Spinal cord (tissue), 10 donors: ENCODE measurements around the gene ORC6. TPM values are rescaled to one million over a fixed set of nuclear protein-coding genes. Genes with fewer than 3 reads are reported as not detected.
"Not testable (repeated sequence)": the region's sequence is repeated elsewhere in the genome, so short reads cannot be mapped to it uniquely, and the experiment has no call there.

ENCODE experiments used
- DNase-seq, 6 donors: peaks; one replicate each; pipeline versions ENCODE4 v3.0.0 to v3.0.0-alpha.2; 2013 to 2015; ENCODE audit warnings: low spot score in 6 of 6, low read depth in 4 of 6
- H3K27ac ChIP-seq: one replicate; pipeline ENCODE4 v1.5.1; 2013; ENCODE audit warnings: low read depth, low read length, control low read depth
- H3K27me3 ChIP-seq: one replicate; pipeline ENCODE4 v1.6.1; 2013; ENCODE audit warnings: low read length; ENCODE audit not compliant: control insufficient read depth, insufficient read depth
- H3K36me3 ChIP-seq: one replicate; pipeline ENCODE4 v1.6.1; 2013; ENCODE audit warnings: low read length; ENCODE audit not compliant: control insufficient read depth, insufficient read depth
- H3K4me1 ChIP-seq: one replicate; pipeline ENCODE4 v1.6.1; 2013; ENCODE audit warnings: low read length; ENCODE audit not compliant: control insufficient read depth, insufficient read depth
- H3K4me3 ChIP-seq: one replicate; pipeline ENCODE4 v1.5.1; 2013; ENCODE audit warnings: low read depth, low read length, control low read depth
- H3K9me3 ChIP-seq: one replicate; pipeline ENCODE4 v1.6.1; 2013; ENCODE audit warnings: low read length; ENCODE audit not compliant: control insufficient read depth, insufficient read depth
- WGBS: methylation state at CpG from one replicate; pipeline ENCODE4 v1.1.5; 2013; ENCODE audit warnings: missing lambda C conversion rate; ENCODE audit not compliant: insufficient coverage; 5-methylcytosine and 5-hydroxymethylcytosine counted together
- long read RNA-seq, 4 donors: transcript quantifications; one replicate each; lab custom pipeline, GENCODE V29; 2026
- polyA plus RNA-seq, 2 donors: library from polyadenylated mRNA; unstranded; fragments of 120-200 nt; gene quantifications; one replicate each; pipeline ENCODE4 v1.2.1, GENCODE V29; 2013; ENCODE audit not compliant: insufficient read length in 2 of 2
- total RNA-seq, 2 donors: library from RNA; depleted of rRNA in 1 of 2; stranded (reverse); fragments of 120-200 nt in 1 of 2; fragments of >200 nt in 1 of 2; gene quantifications; one replicate each; pipeline versions ENCODE4 v1.2.3 to v1.2.4, GENCODE V29; 2013 to 2014
- donor health status: healthy.

Gene ORC6
- total RNA-seq (10 to 100 TPM in 1 of 2 donors, 1 to 10 TPM in 1; 8.6 to 10.5 TPM), polyA plus RNA-seq (10 to 100 TPM; 16.0 to 19.2 TPM)
- long read RNA-seq, donor 1, partial matches to known transcripts = 0 of 3 reads
- long read RNA-seq, donor 1, other reads (novel, unspliced or antisense) = 0 of 3 reads
- long read RNA-seq, donor 2, partial matches to known transcripts = 0 of 1 reads
- long read RNA-seq, donor 2, other reads (novel, unspliced or antisense) = 0 of 1 reads
- long read RNA-seq, donor 3, partial matches to known transcripts = 0 of 6 reads
- long read RNA-seq, donor 3, other reads (novel, unspliced or antisense) = 0 of 6 reads
- long read RNA-seq, donor 4, partial matches to known transcripts = 0 of 8 reads
- long read RNA-seq, donor 4, other reads (novel, unspliced or antisense) = 0 of 8 reads

- H3K27ac ChIP-seq = peak within 1 kb of the TSS; percentile 96
- peaks cover 11% of the 10 kb centered on the region for H3K4me1 ChIP-seq
- no peaks in the 10 kb centered on the region for H3K27me3 ChIP-seq
- DNase-seq = peak; percentile 93 to 100 (median 98)
- peaks cover 3% of the 10 kb centered on the region for H3K36me3 ChIP-seq
- peak within 1 kb of the TSS; percentile 84 for H3K4me3 ChIP-seq
- no peaks in the 10 kb centered on the region for H3K9me3 ChIP-seq
- under 1% methylated on average over 79 of the region's 79 CpGs for WGBS
Observed at GRCh38 chr16:46689365-46690280, at the start of gene ORC6. Gene ORC6, plus strand, starts transcription at chr16:46689659. Its CDS starts 47 bp downstream, at chr16:46689706.

GRCh38 chr16:46648656-46649055 is 40.8 kb upstream of the ORC6 start:
- peaks cover 5% of the 10 kb centered on the region for H3K4me1 ChIP-seq
- WGBS = 91% methylated on average over 3 of the region's 8 CpGs
- H3K36me3 ChIP-seq = no peaks in the 10 kb centered on the region
- no peak for DNase-seq
- H3K4me3 ChIP-seq = no peak overlapping the region
- no peaks in the 10 kb centered on the region for H3K9me3 ChIP-seq
- H3K27me3 ChIP-seq = no peaks in the 10 kb centered on the region
- H3K27ac ChIP-seq = no peak overlapping the region

GRCh38 chr16:46649588-46650253 is 39.7 kb upstream of the ORC6 start:
- Histone ChIP-seq H3K4me3 (no peak overlapping the region), H3K27ac (no peak overlapping the region)
- peak in 2 of 6 donors; percentile 10 to 52 for DNase-seq

GRCh38 chr16:46650254-46650623 is 39.2 kb upstream of the ORC6 start:
- Histone ChIP-seq H3K4me1 (peaks cover 5% of the 10 kb centered on the region), H3K36me3 (no peaks in the 10 kb centered on the region), H3K27me3 (no peaks in the 10 kb centered on the region), H3K4me3 (no peak overlapping the region), H3K9me3 (no peaks in the 10 kb centered on the region), H3K27ac (no peak overlapping the region)
- 63% methylated on average over 3 of the region's 5 CpGs for WGBS
- no peak for DNase-seq

More at GRCh38 chr16:46649588-46650253, 39.7 kb upstream of the ORC6 start:
- Histone ChIP-seq H3K9me3 (no peaks in the 10 kb centered on the region), H3K27me3 (no peaks in the 10 kb centered on the region), H3K4me1 (peaks cover 5% of the 10 kb centered on the region), H3K36me3 (no peaks in the 10 kb centered on the region)
- 63% methylated on average over 19 of the region's 27 CpGs for WGBS

GRCh38 chr16:46651305-46651704 is 38.2 kb upstream of the ORC6 start:
- H3K9me3 ChIP-seq = no peaks in the 10 kb centered on the region
- no peaks in the 10 kb centered on the region for H3K27me3 ChIP-seq
- H3K4me1 ChIP-seq = peaks cover 5% of the 10 kb centered on the region
- no peaks in the 10 kb centered on the region for H3K36me3 ChIP-seq
- 87% methylated on average over 3 of the region's 3 CpGs for WGBS
- no peak for DNase-seq
- H3K27ac ChIP-seq = no peak overlapping the region
- H3K4me3 ChIP-seq = no peak overlapping the region

GRCh38 chr16:46658925-46659324 is 30.5 kb upstream of the ORC6 start:
- DNase-seq = peak in 1 of 6 donors; percentile 4
- no peaks in the 10 kb centered on the region for H3K4me1 ChIP-seq
- WGBS = 47% methylated on average over 1 of the region's 1 CpG
- H3K27me3 ChIP-seq = no peaks in the 10 kb centered on the region
- no peak overlapping the region for H3K27ac ChIP-seq
- peaks cover 25% of the 10 kb centered on the region for H3K36me3 ChIP-seq
- no peak overlapping the region for H3K4me3 ChIP-seq
- no peaks in the 10 kb centered on the region for H3K9me3 ChIP-seq

GRCh38 chr16:46662123-46662522 is 27.3 kb upstream of the ORC6 start:
- Histone ChIP-seq H3K9me3 (no peaks in the 10 kb centered on the region), H3K36me3 (peaks cover 45% of the 10 kb centered on the region), H3K4me3 (no peak overlapping the region), H3K27ac (no peak overlapping the region), H3K4me1 (no peaks in the 10 kb centered on the region), H3K27me3 (no peaks in the 10 kb centered on the region)
- 73% methylated on average over 4 of the region's 4 CpGs for WGBS
- DNase-seq = no peak

GRCh38 chr16:46673320-46674013 is 16.0 kb upstream of the ORC6 start:
- peak in 2 of 6 donors; percentile 57 to 65 for DNase-seq
- no peak overlapping the region for H3K4me3 ChIP-seq
- H3K27ac ChIP-seq = no peak overlapping the region
- H3K36me3 ChIP-seq = peaks cover 31% of the 10 kb centered on the region
- no peaks in the 10 kb centered on the region for H3K27me3 ChIP-seq
- 50% methylated on average over 2 of the region's 6 CpGs for WGBS
- no peaks in the 10 kb centered on the region for H3K4me1 ChIP-seq
- no peaks in the 10 kb centered on the region for H3K9me3 ChIP-seq

- peaks cover 19% of the 10 kb centered on the region for H3K36me3 ChIP-seq
- not testable (repeated sequence) for H3K27ac ChIP-seq, DNase-seq, H3K4me1 ChIP-seq, H3K9me3 ChIP-seq, H3K4me3 ChIP-seq, H3K27me3 ChIP-seq
- no CpG with 5 or more reads among the region's 1 CpG for WGBS
Observed at GRCh38 chr16:46677943-46678342, 11.5 kb upstream of the ORC6 start.
